Measurements from ENCODE around the gene RAB24. TPM values are rescaled to one million over a fixed set of nuclear protein-coding genes. Genes with fewer than 3 reads are reported as not detected.
"Not testable (repeated sequence)": the region's sequence is repeated elsewhere in the genome, so short reads cannot be mapped to it uniquely, and the experiment has no call there.

The RAB24 gene
- polyA plus RNA-seq, 1 experiment, result 35.4 TPM

GRCh38 chr5:177269232-177269895 is 34.2 kb downstream of the RAB24 start:
- TF ChIP-seq CTCF (IDR thresholded peaks at IDR 0.05; ENCODE audit: low read depth, low read length), result no peak
- Histone ChIP-seq H3K4me3 (ENCODE audit: low read depth, low read length) (no peak overlapping the region), H3K27ac (ENCODE audit: low read depth, low read length) (no peak overlapping the region), H3K27me3 (ENCODE audit: control insufficient read depth, insufficient read depth, low read length) (no peaks in the 10 kb centered on the region), H3K9me3 (ENCODE audit: control insufficient read depth, insufficient read depth, low read length) (no peaks in the 10 kb centered on the region)
- DNase-seq (ENCODE audit: low read depth, low spot score), result no peak
- POLR2A ChIA-PET, result no interaction called here
- CTCF ChIA-PET, result no interaction called here

- ChIA-PET CTCF (no interaction called here), POLR2A (no interaction called here)
- Histone ChIP-seq H3K27ac (ENCODE audit: low read depth, low read length) (no peak overlapping the region), H3K4me3 (ENCODE audit: low read depth, low read length) (no peak overlapping the region), H3K27me3 (ENCODE audit: control insufficient read depth, insufficient read depth, low read length) (no peaks in the 10 kb centered on the region), H3K9me3 (ENCODE audit: control insufficient read depth, insufficient read depth, low read length) (no peaks in the 10 kb centered on the region)
- DNase-seq (ENCODE audit: low read depth, low spot score), result no peak
- no peak for TF ChIP-seq CTCF (IDR thresholded peaks at IDR 0.05; ENCODE audit: low read depth, low read length)
Observed at GRCh38 chr5:177265395-177265794, 38.1 kb downstream of the RAB24 start.

GRCh38 chr5:177264178-177264577 is 39.3 kb downstream of the RAB24 start:
- no peaks in the 10 kb centered on the region for H3K27me3 ChIP-seq (ENCODE audit: control insufficient read depth, insufficient read depth, low read length)
- H3K27ac ChIP-seq (ENCODE audit: low read depth, low read length), result no peak overlapping the region
- DNase-seq (ENCODE audit: low read depth, low spot score), result no peak
- CTCF ChIA-PET, result interaction anchor here (0.7 to 1.4 kb wide), 3 partner anchors 46 to 152 kb away, joined by 3 to 4 read pairs (median 3); no protein-coding TSS in a partner anchor
- no peaks in the 10 kb centered on the region for H3K9me3 ChIP-seq (ENCODE audit: control insufficient read depth, insufficient read depth, low read length)
- TF ChIP-seq CTCF (IDR thresholded peaks at IDR 0.05; ENCODE audit: low read depth, low read length), result no peak
- POLR2A ChIA-PET, result interaction anchor here (0.7 kb wide), 1 partner anchor 427 kb away, joined by 3 read pairs; no protein-coding TSS in a partner anchor
- H3K4me3 ChIP-seq (ENCODE audit: low read depth, low read length), result no peak overlapping the region

GRCh38 chr5:177261510-177261909 is 42.0 kb downstream of the RAB24 start:
- ChIA-PET POLR2A (no interaction called here), CTCF (no interaction called here)
- no peak for DNase-seq (ENCODE audit: low read depth, low spot score)
- TF ChIP-seq CTCF (IDR thresholded peaks at IDR 0.05; ENCODE audit: low read depth, low read length), result no peak
- Histone ChIP-seq H3K9me3 (ENCODE audit: control insufficient read depth, insufficient read depth, low read length) (no peaks in the 10 kb centered on the region), H3K4me3 (ENCODE audit: low read depth, low read length) (no peak overlapping the region), H3K27ac (ENCODE audit: low read depth, low read length) (no peak overlapping the region), H3K27me3 (ENCODE audit: control insufficient read depth, insufficient read depth, low read length) (no peaks in the 10 kb centered on the region)

GRCh38 chr5:177260961-177261360 is 42.6 kb downstream of the RAB24 start:
- TF ChIP-seq CTCF (IDR thresholded peaks at IDR 0.05; ENCODE audit: low read depth, low read length), result no peak
- Histone ChIP-seq H3K9me3 (ENCODE audit: control insufficient read depth, insufficient read depth, low read length) (no peaks in the 10 kb centered on the region), H3K4me3 (ENCODE audit: low read depth, low read length) (no peak overlapping the region), H3K27me3 (ENCODE audit: control insufficient read depth, insufficient read depth, low read length) (no peaks in the 10 kb centered on the region), H3K27ac (ENCODE audit: low read depth, low read length) (no peak overlapping the region)
- no peak for DNase-seq (ENCODE audit: low read depth, low spot score)
- CTCF ChIA-PET, result no interaction called here
- POLR2A ChIA-PET, result no interaction called here

GRCh38 chr5:177258711-177259110 is 44.8 kb downstream of the RAB24 start:
- DNase-seq (ENCODE audit: low read depth, low spot score); H3K4me3 ChIP-seq (ENCODE audit: low read depth, low read length); H3K27ac ChIP-seq (ENCODE audit: low read depth, low read length); H3K27me3 ChIP-seq (ENCODE audit: control insufficient read depth, insufficient read depth, low read length); H3K9me3 ChIP-seq (ENCODE audit: control insufficient read depth, insufficient read depth, low read length); POLR2A ChIA-PET: not testable (repeated sequence)
- CTCF ChIA-PET, result interaction anchor here (1.0 kb wide), 1 partner anchor 145 kb away, joined by 3 read pairs; no protein-coding TSS in a partner anchor
